ENCODE results near the gene LSS.

Gene LSS

GRCh38 chr21:46219591-46220239, 8.9 kb downstream of the LSS start:
- no peak for DNase-seq (ENCODE audit: low read depth in 1 of 2, low spot score in 1 of 2)

- no peak for DNase-seq (ENCODE audit: low read depth in 1 of 2, low spot score in 1 of 2)
Observed at GRCh38 chr21:46218906-46219590, 9.5 kb downstream of the LSS start.

- no peak for DNase-seq (ENCODE audit: low read depth in 1 of 2, low spot score in 1 of 2)
Observed at GRCh38 chr21:46217511-46218196, 10.9 kb downstream of the LSS start.

GRCh38 chr21:46216132-46216747, 12.3 kb downstream of the LSS start:
- no peak for DNase-seq (ENCODE audit: low read depth in 1 of 2, low spot score in 1 of 2)

DNA sequence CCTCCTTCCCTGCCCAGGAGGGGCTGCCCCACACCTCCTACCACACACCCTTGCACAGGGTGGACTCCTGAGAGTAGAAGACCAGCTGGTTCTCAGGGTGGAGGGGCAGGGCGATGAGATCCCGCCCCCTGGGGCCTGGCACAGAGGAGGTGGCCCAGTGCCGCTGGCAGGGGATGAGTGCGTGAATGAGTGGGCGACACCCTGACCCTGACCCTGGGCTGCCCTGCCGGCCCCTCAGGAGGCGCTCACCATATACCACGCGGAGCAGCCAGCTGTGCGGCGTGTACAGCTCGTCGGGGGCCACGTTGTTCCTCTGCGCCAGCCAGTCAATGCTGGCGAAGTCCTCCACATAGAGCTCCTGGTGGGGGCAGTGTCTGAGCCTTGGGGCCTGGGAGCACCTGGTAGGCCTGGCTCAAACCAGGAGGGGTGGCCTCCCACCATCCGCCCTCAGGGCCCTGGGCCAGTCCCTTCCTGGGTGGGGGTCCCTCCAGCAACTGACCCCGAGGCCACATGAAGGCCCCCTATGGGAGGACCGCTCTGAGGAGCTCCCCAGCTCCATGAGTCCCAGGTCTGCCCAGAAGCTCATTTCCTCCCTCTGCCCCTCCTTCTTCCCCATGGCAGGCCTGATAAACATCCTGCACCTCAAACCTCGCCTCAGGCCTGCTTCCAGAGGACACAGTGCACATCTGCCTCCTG, 13.0 kb downstream of the LSS start:
- DNase-seq (ENCODE audit: low read depth in 1 of 2, low spot score in 1 of 2): no peak

GRCh38 chr21:46214478-46215340, 13.9 kb downstream of the LSS start:
- DNase-seq (ENCODE audit: low read depth in 1 of 2, low spot score in 1 of 2): no peak

DNA sequence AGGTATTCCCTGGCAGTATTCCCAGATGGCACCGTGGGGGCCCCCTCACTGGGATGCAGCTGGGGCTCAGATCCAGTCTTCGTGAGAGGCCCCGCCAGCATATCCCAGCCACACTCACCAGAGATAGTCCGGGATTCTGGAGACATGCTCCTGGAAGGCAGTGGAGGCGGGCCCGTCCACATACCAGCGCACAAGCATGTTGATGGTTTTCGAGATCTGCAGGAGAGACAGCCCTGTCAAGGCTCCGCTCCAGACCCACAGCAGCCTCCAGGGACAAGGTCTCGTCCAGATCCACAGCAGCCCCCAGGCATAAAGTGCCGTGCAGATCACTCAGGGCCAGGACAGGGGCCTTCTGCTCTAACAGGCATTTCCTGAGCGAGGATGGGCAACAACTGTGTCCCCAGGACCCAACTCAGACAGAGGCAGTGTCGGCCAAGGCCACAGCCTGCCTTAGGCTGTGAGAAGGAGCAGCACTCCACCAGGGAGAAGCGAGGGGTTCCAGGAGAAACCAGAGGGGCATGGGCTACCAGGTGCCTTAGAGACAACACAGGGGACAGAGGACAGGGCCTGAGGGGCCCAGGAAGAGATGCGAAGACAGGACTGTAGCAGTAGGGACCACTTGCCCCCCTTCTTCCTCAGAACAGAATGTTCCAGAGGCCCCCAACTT, 14.8 kb downstream of the LSS start:
- no peak for DNase-seq (ENCODE audit: low read depth in 1 of 2, low spot score in 1 of 2)

DNA sequence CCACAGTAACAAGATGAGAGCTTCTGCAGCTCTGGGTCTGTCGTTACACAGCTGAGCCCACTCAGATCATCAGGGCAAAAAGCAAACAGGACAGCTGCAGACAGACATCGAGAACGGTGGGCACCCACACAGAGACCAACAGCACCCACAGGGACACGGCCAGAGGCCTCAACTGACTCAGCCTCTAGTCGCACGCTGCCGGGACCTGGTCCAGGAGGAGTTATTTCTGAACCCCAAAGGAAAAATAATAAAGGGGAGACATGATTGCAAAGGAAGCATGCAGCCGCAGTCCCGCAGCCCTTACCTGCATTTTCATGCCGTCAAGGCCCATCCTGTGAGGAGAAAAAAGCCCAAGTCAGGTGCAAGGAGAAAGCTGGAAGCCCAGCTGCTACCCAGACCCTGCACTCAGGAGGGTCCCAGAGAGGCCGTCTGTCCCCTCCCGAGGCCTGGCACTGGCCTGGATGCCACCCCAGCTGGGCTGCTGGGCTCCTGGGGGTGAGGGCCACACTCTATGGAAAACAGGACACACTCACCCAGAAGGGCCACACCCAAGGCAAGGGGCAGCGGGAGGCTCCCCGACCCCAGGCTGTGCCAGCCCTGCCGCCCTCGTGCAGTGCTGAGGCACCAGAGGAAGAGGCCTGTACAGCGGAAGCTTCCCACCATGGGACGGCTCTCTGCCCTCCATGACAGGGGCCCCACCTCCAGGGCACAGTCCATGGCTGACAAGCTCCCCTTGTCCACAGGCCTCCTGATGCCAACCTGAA, 15.7 kb downstream of the LSS start:
- DNase-seq (ENCODE audit: low read depth in 1 of 2, low spot score in 1 of 2): no peak

- DNase-seq (ENCODE audit: low read depth in 1 of 2, low spot score in 1 of 2): no peak
Observed at GRCh38 chr21:46211786-46212720, 16.5 kb downstream of the LSS start.

GRCh38 chr21:46211376-46211775, 17.2 kb downstream of the LSS start:
- DNase-seq (ENCODE audit: low read depth in 1 of 2, low spot score in 1 of 2): no peak

- DNase-seq (ENCODE audit: low read depth in 1 of 2, low spot score in 1 of 2): no peak
Observed at GRCh38 chr21:46210378-46211136, 18.0 kb downstream of the LSS start.

GRCh38 chr21:46208761-46209721, 19.5 kb downstream of the LSS start:
- no peak for DNase-seq (ENCODE audit: low read depth in 1 of 2, low spot score in 1 of 2)

DNA sequence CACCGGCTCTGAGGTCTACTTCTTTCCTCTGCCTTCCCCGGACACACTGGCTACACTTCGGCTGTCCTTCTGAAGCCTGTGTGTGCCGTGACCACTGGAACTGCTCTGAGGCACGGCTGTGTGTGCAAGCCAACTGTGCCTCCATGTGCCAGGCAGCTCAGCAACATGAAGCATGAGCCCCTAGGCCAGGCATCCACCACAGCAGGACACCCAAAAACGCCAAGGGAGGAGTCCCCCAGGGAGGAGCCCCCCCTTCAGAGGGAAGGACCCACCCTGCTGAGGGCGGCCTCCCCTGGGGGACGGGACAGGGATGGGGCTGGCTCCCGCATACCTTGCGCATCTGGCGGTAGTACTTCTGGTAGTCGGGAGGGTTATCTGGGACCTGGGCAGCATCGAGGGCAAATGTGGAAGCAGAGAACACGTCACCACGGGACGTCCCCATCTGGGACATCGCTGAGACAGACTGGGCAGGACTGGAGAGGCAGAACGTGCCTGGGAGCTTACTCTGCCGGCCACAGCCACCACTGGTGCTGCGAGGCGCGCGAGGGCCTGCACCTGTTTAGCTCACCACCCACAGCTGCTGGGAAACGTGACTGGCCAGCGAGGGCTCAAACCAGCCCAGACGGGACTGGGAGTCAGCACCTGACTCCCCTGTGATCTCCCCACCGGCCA, 20.5 kb downstream of the LSS start:
- DNase-seq (ENCODE audit: low read depth in 1 of 2, low spot score in 1 of 2): no peak

DNA sequence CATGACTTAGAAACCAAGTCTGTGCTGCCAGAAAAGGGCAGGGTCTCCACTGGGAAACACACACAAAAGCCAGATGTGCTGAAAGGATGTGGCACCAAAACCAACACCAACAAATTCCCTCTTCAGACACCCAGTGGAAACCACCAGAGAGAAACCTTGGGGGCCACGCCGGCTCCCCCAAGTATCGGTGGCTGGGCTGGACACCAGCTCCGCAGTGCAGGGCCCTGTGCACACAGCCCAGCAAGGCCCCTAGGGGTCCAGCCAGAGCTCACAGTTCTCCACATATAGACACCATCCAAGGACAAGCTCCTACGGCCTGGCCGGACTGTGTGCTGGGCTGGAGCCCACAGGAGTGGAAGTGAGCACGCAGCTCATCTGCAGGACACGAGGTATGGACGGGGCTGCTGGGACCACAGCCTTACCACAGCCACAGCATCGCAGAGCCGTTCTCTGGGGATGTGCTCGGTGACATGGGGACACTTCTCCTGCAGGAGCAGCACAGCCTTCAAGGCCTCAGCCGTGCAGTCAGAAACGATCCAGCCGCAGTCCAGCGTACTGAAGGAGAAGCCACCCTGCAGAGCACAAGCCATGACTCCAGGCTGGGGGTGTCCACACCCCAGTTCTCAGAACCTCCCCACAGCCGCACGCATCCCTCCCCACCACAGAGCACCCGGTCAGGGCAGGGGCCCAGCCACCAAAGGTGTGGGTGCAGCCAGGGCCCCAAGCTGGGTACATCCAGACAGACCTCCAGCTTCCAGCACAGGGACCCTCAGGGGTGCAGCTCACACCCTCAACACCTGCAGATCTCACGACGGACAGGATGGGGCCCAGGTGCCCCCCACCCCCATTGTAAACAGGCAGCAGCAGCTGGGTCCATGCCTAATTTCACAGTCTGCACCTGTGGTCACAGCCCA, 21.3 kb downstream of the LSS start:
- no peak for DNase-seq (ENCODE audit: low read depth in 1 of 2, low spot score in 1 of 2)
